Suprapubic skin (tissue), 4 donors: ENCODE measurements around the gene OGA.

Experiments
- CTCF ChIP-seq, 2 donors: fragments of 200-600 bp in 1 of 2; fragments of 450-650 bp in 1 of 2; sonication (generic) in 1 of 2; IDR thresholded peaks; one replicate each; pipeline ENCODE4 v1.5.1; 2016 to 2019; ENCODE audit warnings: antibody characterized with exemption in 2 of 2, mild to moderate bottlenecking in 1 of 2, moderate library complexity in 1 of 2
- EP300 ChIP-seq: sonication (generic); formaldehyde crosslinking; IDR thresholded peaks from one replicate; pipeline ENCODE4 v1.6.1; 2017; ENCODE audit warnings: antibody characterized with exemption
- POLR2A ChIP-seq, 2 donors: fragments of 450-650 bp; IDR thresholded peaks; one replicate each; pipeline ENCODE4 v1.6.1; 2017; ENCODE audit warnings: antibody characterized with exemption in 2 of 2, mild to moderate bottlenecking in 2 of 2, moderate library complexity in 2 of 2
- POLR2AphosphoS5 ChIP-seq, 3 donors: sonication (generic); formaldehyde crosslinking; IDR thresholded peaks; one replicate each; pipeline ENCODE4 v1.6.1; 2017; ENCODE audit warnings: antibody characterized with exemption in 3 of 3

- TF ChIP-seq CTCF (IDR thresholded peaks at IDR 0.05), result no peak
- no peak for TF ChIP-seq EP300
- no peak for TF ChIP-seq POLR2AphosphoS5 (IDR thresholded peaks at IDR 0.05)
- no peak for TF ChIP-seq POLR2A (IDR thresholded peaks at IDR 0.05)
Measured at GRCh38 chr10:101780187-101780817, 37.9 kb downstream of the OGA start.
